Transverse colon (tissue), 4 donors: ENCODE results near the gene SAP30BP.

ENCODE experiments used
- CTCF ChIP-seq, 5 experiments: fragments of 200-600 bp in 3 of 5; fragments of 450-650 bp in 2 of 5; sonication (generic) in 3 of 5; IDR thresholded peaks; 1 replicate in 2 of 5; 2 replicates in 3 of 5; pipeline ENCODE4 v1.5.1; 2016 to 2017; ENCODE audit warnings: antibody characterized with exemption in 5 of 5, inconsistent platforms in 3 of 5, mild to moderate bottlenecking in 2 of 5, moderate library complexity in 1 of 5
- EP300 ChIP-seq: sonication (generic); formaldehyde crosslinking; IDR thresholded peaks from one replicate; pipeline ENCODE4 v1.6.1; 2017; ENCODE audit warnings: antibody characterized with exemption, low read depth
- POLR2A ChIP-seq: fragments of 450-650 bp; IDR thresholded peaks from one replicate; pipeline ENCODE4 v1.6.1; 2016; ENCODE audit warnings: antibody characterized with exemption, mild to moderate bottlenecking, moderate library complexity
- POLR2AphosphoS5 ChIP-seq, 3 donors: sonication (generic); formaldehyde crosslinking; IDR thresholded peaks; one replicate each; pipeline ENCODE4 v1.6.1; 2016; ENCODE audit warnings: antibody characterized with exemption in 3 of 3

- TF ChIP-seq CTCF (IDR thresholded peaks at IDR 0.05) (peak in 4 of 5 experiments; percentile 18 to 49 (median 26)), POLR2A (no peak), POLR2AphosphoS5 (IDR thresholded peaks at IDR 0.05) (peak in 2 of 3 donors; percentile 6 to 12), EP300 (no peak)
Measured at GRCh38 chr17:75731716-75732498, 64.8 kb downstream of the SAP30BP start.
